HG02884 (cell line): ENCODE results near the gene TMCC2.
"Not testable (repeated sequence)": the region's sequence is repeated elsewhere in the genome, so short reads cannot be mapped to it uniquely, and the experiment has no call there.

Experiments used
- ATAC-seq: cut with Tn5 transposase; IDR thresholded peaks from one replicate; pipeline ENCODE4 v1.9.1; 2021; ENCODE audit warnings: mild to moderate bottlenecking, moderate library complexity; ENCODE audit not compliant: unreplicated experiment

Gene TMCC2

DNA sequence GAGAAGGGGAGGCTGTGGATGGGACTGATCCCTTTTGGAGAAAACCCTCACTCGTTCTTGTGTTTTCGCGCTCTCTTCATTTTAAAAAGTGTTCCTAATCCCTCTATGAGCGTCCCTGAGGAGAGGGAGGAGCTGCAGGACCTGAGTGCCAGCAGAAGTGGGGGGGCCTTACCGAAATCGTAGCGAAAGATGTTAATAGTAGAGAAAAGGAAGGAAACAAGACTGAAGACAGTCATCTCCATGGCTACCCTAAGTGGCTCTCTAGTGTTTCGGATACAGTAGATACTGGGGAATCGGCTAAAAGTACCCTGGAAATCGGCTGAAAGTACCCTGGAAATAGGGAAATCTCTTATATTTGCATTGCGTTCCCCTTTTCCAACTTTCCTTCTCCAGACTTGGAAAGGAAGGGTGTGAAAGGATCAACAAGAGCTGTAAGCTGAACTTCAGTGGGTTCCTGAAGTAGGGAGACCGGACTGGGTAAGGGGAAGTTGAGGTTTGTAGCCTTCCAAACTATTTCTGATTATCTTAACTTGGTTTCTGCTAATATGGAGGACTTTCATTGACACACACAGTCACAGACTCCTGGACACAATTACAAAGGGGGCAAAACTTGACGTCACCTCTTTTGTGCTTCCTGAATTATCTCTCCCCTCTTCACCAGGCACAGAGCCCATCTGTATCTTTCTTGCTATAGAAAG is 15.8 kb upstream of the TMCC2 start:
- ATAC-seq: peak; percentile 27

DNA sequence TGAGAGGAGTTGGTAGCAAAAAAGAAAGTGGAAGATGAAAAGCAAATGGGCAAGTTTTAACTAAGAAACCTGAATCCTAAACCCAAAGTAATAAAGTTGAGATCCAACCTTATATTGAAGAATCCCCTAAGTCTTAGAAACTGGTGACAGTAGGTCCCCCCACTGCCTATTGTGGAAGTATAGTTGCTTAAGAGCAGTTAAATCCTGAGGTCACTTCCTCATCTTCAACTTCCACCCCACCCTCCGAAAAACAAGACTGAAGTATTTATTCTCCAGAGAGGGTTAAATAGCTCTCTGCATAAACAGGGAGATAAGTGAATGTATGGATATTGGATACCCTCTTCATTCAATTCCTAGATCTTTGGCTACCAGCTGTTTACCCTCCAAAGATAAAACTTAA is 13.0 kb upstream of the TMCC2 start:
- ATAC-seq: no peak

DNA sequence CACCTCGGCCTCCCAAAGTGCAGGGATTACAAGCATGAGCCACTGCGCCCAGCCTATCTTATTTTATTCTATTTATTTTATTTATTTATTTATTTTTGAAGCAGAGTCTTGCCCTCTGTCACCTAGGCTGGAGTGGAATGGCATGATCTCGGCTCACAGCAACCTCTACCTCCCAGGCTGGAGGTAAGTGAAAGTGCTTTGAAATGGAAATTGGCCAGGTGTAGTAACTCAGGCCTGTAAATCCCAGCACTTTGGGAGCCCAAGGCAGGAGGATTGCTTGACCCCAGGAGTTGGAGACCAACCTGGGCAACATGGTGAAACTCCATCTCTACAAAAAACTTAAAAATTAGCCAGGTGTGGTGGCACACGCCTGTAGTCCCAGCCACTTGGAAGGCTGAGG is 11.2 kb upstream of the TMCC2 start:
- no peak for ATAC-seq

DNA sequence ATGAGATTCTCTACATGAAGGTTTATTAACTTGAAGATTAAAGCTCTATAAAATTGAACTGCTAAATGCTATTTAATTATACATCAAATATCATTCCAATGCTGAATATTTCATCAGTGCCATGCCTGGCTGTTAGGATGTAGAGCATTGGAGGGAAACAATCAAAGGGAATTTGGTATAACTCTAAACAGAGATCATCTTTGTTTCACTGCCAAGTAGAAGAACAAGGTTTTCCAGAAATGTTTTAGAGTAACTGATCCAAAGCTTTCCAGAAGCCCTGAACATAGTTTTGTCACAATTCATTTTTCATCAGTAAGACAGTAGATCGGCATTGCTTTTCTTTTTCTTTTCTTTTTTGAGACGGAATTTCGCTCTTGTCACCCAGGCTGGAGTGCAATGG is 10.3 kb upstream of the TMCC2 start:
- ATAC-seq: no peak

- ATAC-seq: no peak
Measured at GRCh38 chr1:205220421-205220820, 7.3 kb upstream of the TMCC2 start.

GRCh38 chr1:205224736-205225135 is 3.0 kb upstream of the TMCC2 start:
- ATAC-seq: no peak

GRCh38 chr1:205225901-205226765 is 1.6 kb upstream of the TMCC2 start:
- ATAC-seq: no peak

DNA sequence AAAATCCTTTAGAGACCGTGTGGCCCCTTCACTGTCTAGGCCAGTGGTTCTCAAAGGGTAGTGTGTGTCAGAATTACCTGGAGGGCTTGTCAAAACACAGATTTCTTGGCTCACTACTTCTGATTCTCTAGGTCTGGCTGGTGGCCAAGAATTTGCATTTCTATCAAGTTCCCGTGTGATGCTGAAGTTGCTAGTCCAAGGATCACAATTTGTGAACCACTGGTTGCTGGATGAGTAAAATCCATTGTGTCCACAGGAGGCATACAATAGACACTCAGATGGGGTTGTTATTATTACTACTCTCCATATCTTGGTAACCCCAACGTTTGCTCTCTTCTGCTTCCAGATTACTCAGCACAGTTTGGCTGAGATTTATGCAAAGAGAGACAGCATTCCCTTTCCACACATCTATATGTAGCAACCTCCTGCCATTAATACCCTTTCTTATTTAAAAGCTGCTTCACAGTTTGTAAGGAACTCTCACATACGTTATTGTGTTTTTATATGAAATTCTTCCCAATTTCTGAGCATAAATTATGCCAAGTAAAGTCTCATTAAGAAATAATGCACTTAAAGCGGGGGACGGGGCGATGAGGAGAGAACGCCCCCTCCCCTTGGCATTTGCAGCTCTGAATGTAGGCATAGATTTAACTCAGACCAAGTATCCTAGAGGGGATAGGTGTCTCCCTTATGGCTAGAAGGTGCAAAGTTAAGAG is 720 bp upstream of the TMCC2 start:
- ATAC-seq: no peak

DNA sequence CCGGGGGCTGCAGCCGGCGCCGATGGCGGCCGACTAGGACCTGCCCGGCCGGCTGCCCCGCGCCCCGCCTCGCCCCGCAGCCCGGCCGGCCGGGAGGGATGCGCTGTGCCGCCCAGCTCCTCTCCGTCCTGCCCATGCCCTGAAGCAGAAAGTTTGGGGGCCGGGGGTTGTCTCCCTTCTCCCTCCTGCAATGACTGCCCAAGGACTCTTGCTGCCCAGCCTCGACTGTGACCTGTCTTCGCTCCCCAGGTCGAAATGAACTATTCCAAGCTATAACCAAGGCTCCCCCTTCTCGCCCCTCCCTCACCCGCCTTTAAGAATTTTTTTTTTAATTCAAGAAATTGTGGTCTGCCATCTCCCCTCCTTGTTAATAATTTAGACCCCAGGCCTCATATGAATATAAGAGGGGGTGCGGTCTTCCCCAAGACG is 361 bp downstream of the TMCC2 start:
- peak; percentile 16 for ATAC-seq

- no peak for ATAC-seq
Measured at GRCh38 chr1:205229399-205229871, 1.7 kb downstream of the TMCC2 start.

DNA sequence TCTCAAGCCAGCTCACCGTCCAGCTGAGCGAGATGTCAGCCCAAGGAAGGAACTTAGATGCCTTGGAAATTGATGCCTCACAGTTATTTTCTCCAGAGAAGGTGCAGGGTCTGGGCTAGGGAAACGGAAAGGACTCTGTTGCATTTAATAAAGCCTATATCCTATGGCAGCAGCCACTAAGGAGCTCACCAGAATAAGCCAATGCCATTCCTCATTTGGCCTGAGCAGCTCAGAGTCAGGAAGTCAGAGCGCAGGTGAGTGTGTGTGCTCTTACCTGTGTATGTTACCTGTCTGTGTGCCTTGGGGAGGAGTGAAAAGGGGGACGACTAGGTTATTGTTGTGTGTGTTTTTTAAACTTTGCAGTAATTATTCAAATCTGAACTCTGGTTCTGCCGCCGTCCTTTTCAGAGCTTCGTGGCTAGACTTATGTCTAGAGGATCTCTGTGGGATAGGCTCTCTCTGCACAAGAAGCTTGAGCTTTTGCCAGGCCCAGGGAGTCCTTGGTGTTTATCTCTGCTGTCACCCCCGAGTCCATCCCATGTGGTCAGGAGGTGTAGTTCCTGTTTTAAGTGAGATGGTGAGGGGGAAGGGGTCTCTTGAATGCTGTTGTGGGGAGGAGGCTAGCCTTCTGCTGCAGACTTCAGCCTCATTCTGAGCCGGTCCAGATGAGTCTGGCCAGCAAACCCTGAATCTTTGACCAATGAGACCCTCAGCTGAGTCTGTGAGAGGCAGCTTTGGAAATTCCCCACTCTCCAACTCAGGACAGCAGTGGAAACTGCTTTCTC is 2.4 kb downstream of the TMCC2 start:
- ATAC-seq: no peak

GRCh38 chr1:205230982-205231381 is 3.2 kb downstream of the TMCC2 start:
- no peak for ATAC-seq

GRCh38 chr1:205232127-205232820 is 4.5 kb downstream of the TMCC2 start:
- no peak for ATAC-seq

DNA sequence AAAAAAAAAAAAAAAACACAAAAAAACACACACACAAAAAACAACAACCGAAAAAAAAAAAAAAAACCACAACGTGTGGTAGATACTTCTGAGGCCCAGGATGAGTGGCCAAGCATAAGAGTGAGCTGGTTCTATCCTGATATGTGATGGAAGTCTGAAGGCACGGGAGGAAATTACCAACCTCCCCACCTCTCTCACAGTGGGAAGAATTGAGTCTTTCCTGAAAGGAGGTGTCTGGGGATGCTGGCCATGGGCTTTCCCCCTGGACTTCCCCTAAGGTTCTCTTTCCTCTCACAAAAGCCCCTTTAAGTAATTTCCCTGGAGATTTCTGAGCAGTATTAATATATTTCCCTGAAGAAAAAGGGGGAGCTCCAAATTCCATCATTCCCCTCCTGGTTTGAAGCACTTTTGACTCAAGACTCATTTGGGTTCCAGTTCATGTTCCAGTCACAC is 5.2 kb downstream of the TMCC2 start:
- no peak for ATAC-seq

DNA sequence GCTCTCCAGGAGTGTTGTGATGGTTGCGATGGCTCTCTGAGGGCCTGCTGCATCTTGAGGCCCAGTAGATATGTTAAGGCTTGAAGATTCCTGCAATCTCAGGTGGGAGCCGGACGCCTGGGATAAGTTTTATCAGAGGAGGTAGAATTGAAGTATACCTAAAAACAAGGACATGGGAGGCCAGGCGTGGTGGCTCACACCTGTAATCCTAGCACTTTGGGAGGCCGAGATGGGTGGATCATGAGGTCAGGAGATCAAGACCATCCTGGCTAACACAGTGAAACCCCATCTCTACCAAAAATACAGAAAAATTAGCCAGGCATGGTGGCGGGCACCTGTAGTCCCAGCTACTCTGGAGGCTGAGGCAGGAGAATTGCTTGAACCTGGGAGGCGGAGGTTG is 6.2 kb downstream of the TMCC2 start:
- not testable (repeated sequence) for ATAC-seq

- no peak for ATAC-seq
Measured at GRCh38 chr1:205235951-205236350, 8.2 kb downstream of the TMCC2 start.

GRCh38 chr1:205236526-205236925 is 8.8 kb downstream of the TMCC2 start:
- no peak for ATAC-seq

- ATAC-seq: no peak
Measured at GRCh38 chr1:205236951-205237475, 9.3 kb downstream of the TMCC2 start.

GRCh38 chr1:205237526-205238484 is 10.1 kb downstream of the TMCC2 start:
- ATAC-seq: no peak
